Loucy (cell line): ENCODE results near the gene CROCC2.

Experiments used
- H2AFZ ChIP-seq: fragments of 200-600 bp; sonication (generic); 2 replicates; pipeline ENCODE4 v1.6.0; 2016; ENCODE audit warnings: antibody characterized with exemption, mild to moderate bottlenecking, low read length, moderate library complexity
- H3F3A ChIP-seq: fragments of 200-600 bp; 2 replicates; pipeline ENCODE4 v1.6.0; 2016; ENCODE audit warnings: antibody characterized with exemption, low read depth, mild to moderate bottlenecking
- H3K27me3 ChIP-seq: fragments of 200-600 bp; sonication (generic); 2 replicates; pipeline ENCODE4 v1.6.1; 2014; ENCODE audit warnings: low read length, mild to moderate bottlenecking; ENCODE audit not compliant: insufficient read depth, poor library complexity, severe bottlenecking
- H3K36me3 ChIP-seq: fragments of 200-600 bp; sonication (generic); 2 replicates; pipeline ENCODE4 v1.6.1; 2016; ENCODE audit warnings: low read length; ENCODE audit not compliant: insufficient read depth
- H3K4me1 ChIP-seq: fragments of 200-600 bp; sonication (generic); 2 replicates; pipeline ENCODE4 v1.5.1; 2014; ENCODE audit warnings: low read length, mild to moderate bottlenecking; ENCODE audit not compliant: insufficient read depth, poor library complexity, severe bottlenecking
- H3K4me2 ChIP-seq: fragments of 200-600 bp; sonication (generic); 2 replicates; pipeline ENCODE4 v1.6.0; 2014; ENCODE audit warnings: antibody characterized with exemption, low read length, low read depth, mild to moderate bottlenecking; ENCODE audit not compliant: poor library complexity, severe bottlenecking
- H3K4me3 ChIP-seq: fragments of 200-600 bp; sonication (generic); 2 replicates; pipeline ENCODE4 v1.5.1; 2014; ENCODE audit warnings: low read length, mild to moderate bottlenecking, mixed read lengths; ENCODE audit not compliant: poor library complexity, severe bottlenecking
- H3K79me2 ChIP-seq: fragments of 200-600 bp; sonication (generic); 2 replicates; pipeline ENCODE4 v1.6.1; 2014; ENCODE audit warnings: low read length; ENCODE audit not compliant: insufficient read depth
- H3K9ac ChIP-seq: fragments of 200-600 bp; sonication (generic); 2 replicates; pipeline ENCODE4 v1.6.0; 2014; ENCODE audit warnings: mild to moderate bottlenecking, low read depth, low read length, moderate library complexity; ENCODE audit not compliant: poor library complexity, severe bottlenecking
- H3K9me2 ChIP-seq: fragments of 200-600 bp; sonication (generic); replicated peaks from 2 replicates; pipeline ENCODE4 v1.6.1; 2016; ENCODE audit warnings: low read depth, low read length, mixed read lengths
- H3K9me3 ChIP-seq: fragments of 200-600 bp; sonication (generic); 2 replicates; pipeline ENCODE4 v1.6.1; 2014; ENCODE audit warnings: mild to moderate bottlenecking, antibody characterized with exemption, low read length, low read depth; ENCODE audit not compliant: insufficient read depth
- H4K20me1 ChIP-seq: fragments of 200-600 bp; sonication (generic); 2 replicates; pipeline ENCODE4 v1.6.0; 2014; ENCODE audit warnings: antibody characterized with exemption, low read length, mild to moderate bottlenecking; ENCODE audit not compliant: insufficient read depth, poor library complexity, severe bottlenecking
- CTCF ChIP-seq: fragments of 200-600 bp; sonication (generic); conservative IDR thresholded peaks from 2 replicates; pipeline ENCODE4 v1.5.1; 2014; ENCODE audit warnings: mild to moderate bottlenecking, antibody characterized with exemption, low read length
- EZH2phosphoT487 ChIP-seq: fragments of 200-600 bp; IDR thresholded peaks from 2 replicates; pipeline ENCODE4 v1.6.1; 2018; ENCODE audit warnings: antibody characterized with exemption, mild to moderate bottlenecking, moderate library complexity, borderline replicate concordance

CROCC2 gene

DNA sequence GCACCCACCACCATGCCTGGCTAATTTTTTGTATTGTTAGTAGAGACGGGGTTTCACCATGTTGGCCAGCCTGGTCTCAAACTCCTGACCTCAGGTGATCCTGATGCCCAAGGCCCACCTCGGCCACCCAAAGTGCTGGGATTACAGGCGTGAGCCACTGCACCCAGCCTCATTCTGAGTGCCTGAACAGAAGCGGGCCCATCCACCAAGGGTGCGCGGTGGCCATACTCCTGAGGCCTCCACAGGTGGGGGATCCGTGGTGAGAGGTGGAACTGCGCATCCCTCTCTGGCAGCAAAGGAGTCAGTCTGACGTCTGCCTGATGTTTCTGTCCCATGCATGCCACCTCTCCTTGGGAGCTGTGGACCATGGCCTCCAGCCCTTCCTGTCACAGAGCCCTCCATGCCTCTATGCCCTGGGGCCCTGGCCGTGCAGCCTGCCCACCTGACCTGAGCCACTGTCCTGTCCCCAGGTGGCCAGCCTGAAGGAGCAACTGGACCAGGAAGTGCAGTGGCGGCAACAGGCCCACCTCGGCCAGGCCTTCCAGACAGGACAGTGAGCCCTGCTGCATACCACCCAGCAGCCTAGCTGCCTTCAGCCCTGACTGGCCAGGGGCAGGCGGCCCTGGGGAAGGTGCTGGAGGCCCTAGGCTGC is 84.7 kb downstream of the CROCC2 start:
- no peaks in the 10 kb centered on the region for H3K27me3 ChIP-seq
- TF ChIP-seq CTCF (no peak), EZH2phosphoT487 (no peak)

DNA sequence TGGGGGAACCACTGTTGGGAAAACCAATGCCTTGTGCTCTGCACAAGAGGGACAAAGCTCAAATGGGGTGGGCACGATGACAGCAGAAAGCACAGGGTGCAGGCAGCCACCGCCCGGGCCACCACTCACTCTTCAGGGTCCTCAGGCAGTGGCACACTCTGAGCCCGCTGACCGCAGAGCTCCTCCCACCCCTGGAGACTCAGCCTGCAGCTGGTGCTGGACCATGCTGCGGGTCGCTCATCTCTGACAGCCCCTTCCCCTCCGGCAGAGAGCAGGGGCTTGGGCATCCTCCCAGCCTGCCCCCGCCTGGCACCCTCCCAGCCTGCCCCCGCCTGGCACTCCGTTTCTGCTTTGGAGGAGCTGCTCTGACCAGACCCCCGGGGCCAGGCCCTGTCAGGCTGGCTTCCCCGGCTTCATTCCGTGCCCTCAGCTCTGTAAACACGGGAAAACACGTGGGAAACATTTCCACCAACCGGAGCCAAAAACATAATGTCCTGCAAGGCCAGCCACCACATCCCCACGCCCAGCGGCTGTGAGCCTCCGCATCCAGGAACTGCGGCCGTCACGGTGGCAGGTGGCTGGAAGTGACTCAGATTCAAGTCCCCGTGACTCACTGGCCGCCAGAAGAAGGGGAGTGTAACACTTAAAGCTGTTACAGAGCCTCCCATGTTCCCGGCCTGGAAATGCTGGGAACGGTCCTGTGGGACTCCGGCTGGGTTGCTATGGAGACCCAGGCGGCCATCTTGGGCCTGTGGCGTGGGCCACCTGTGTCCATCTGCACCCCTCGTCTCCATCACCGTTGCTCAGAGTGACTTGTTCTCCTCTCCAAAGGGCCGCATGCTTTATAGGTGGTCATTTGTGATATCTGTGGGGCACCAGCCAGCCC is 85.5 kb downstream of the CROCC2 start:
- no peaks in the 10 kb centered on the region for H3K79me2 ChIP-seq
- no peaks in the 10 kb centered on the region for H3K36me3 ChIP-seq
- no peak overlapping the region for H3K4me2 ChIP-seq
- no peaks in the 10 kb centered on the region for H3K27me3 ChIP-seq
- no peak overlapping the region for H3K4me3 ChIP-seq
- H3K9me3 ChIP-seq: peaks cover 3% of the 10 kb centered on the region; the same call in 1 of the 2 replicates
- TF ChIP-seq CTCF (no peak), EZH2phosphoT487 (no peak)
- H4K20me1 ChIP-seq: no peaks in the 10 kb centered on the region
- no peaks in the 10 kb centered on the region for H3K9me2 ChIP-seq
- no peaks in the 10 kb centered on the region for H3F3A ChIP-seq
- no peak overlapping the region for H3K9ac ChIP-seq
- no peak overlapping the region for H2AFZ ChIP-seq
- no peaks in the 10 kb centered on the region for H3K4me1 ChIP-seq

More for the DNA sequence above, 84.7 kb downstream of the CROCC2 start:
- Histone ChIP-seq H3K9ac (no peak overlapping the region), H3K79me2 (no peaks in the 10 kb centered on the region), H4K20me1 (no peaks in the 10 kb centered on the region), H3F3A (no peaks in the 10 kb centered on the region), H3K4me2 (no peak overlapping the region), H3K9me3 (peaks cover 3% of the 10 kb centered on the region; the same call in 1 of the 2 replicates), H3K4me3 (no peak overlapping the region), H3K9me2 (no peaks in the 10 kb centered on the region), H2AFZ (no peak overlapping the region), H3K4me1 (no peaks in the 10 kb centered on the region), H3K36me3 (no peaks in the 10 kb centered on the region)

DNA sequence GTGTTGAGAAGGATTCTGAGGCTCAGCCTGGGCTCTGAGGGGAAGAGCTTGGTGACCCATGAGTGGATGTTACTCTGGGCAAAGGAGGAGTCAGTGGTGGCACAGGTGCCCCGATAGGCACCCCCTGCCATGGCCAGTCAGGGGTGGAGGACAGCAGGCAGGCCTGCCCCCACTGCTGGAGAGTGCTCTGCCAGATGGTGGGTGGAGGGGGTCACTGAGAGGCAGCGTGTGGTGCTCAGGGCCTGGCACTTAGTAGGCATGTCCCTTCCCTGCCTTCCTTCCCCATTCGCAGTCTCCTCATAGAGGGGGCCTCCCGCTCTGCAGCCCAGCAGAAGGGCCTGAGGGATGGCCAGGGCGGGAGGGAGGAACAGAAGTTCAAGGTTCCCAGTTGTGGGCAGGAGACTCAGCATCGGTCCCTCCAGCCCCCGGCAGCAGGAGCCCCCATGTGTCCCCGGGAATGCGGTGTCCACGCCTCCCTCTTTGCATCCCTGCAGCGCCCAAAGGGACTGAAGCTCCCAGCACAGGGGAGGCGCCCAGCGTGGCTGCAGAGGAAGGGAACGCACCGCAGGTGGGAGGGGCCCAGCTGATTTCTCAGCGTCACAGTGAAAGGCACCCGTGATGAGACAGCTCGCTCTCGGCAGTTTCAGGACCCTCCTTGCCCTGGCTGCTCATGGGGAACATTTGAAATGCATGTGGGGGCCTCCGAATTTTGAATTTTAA is 86.6 kb downstream of the CROCC2 start:
- Histone ChIP-seq H3K4me1 (no peaks in the 10 kb centered on the region), H3K4me2 (no peak overlapping the region), H3K36me3 (no peaks in the 10 kb centered on the region), H3K9me3 (peaks cover 3% of the 10 kb centered on the region; the same call in 1 of the 2 replicates), H4K20me1 (no peaks in the 10 kb centered on the region), H3F3A (no peaks in the 10 kb centered on the region), H3K27me3 (no peaks in the 10 kb centered on the region), H3K9me2 (no peaks in the 10 kb centered on the region), H2AFZ (no peak overlapping the region), H3K9ac (no peak overlapping the region), H3K4me3 (no peak overlapping the region), H3K79me2 (no peaks in the 10 kb centered on the region)
- TF ChIP-seq EZH2phosphoT487: no peak
- TF ChIP-seq CTCF: no peak
